ENCODE data around the gene COQ2. TPM values are rescaled to one million over a fixed set of nuclear protein-coding genes. Genes with fewer than 3 reads are reported as not detected.

COQ2 gene
- polyA plus RNA-seq, 1 of the 3 experiments (the other 2 are of a cell fraction), result 14.8 TPM

GRCh38 chr4:83223781-83224180 lies 60.8 kb downstream of the COQ2 start:
- H3K79me2 ChIP-seq (ENCODE audit: insufficient read depth), result no peaks in the 10 kb centered on the region
- H2AFZ ChIP-seq (ENCODE audit: low read depth), result no peak overlapping the region
- no peaks in the 10 kb centered on the region for H3K27me3 ChIP-seq (ENCODE audit: insufficient read depth)
- TF ChIP-seq TEAD4 (IDR thresholded peaks at IDR 0.05; ENCODE audit: borderline replicate concordance, insufficient read depth) (no peak), NFIC (IDR thresholded peaks at IDR 0.05; ENCODE audit: borderline replicate concordance) (no peak), RCOR1 (IDR thresholded peaks at IDR 0.05; ENCODE audit: low read length) (no peak), EZH2phosphoT487 (IDR thresholded peaks at IDR 0.05; ENCODE audit: borderline replicate concordance, low read depth) (no peak), NRF1 (IDR thresholded peaks at IDR 0.05; ENCODE audit: low read depth, low read length) (no peak), FOSL2 (IDR thresholded peaks at IDR 0.05; ENCODE audit: borderline replicate concordance, low read depth) (no peak), PBX3 (IDR thresholded peaks at IDR 0.05) (no peak), EP300 (IDR thresholded peaks at IDR 0.05; ENCODE audit: borderline replicate concordance in 1 of 2, low read depth in 1 of 2, low read length in 1 of 2) (no peak), USF2 (IDR thresholded peaks at IDR 0.05; ENCODE audit: borderline replicate concordance, low read depth, low read length) (no peak), MAX (IDR thresholded peaks at IDR 0.05; ENCODE audit: low read depth) (no peak), GABPA (IDR thresholded peaks at IDR 0.05; ENCODE audit: low read depth) (no peak), IRF3 (IDR thresholded peaks at IDR 0.05; ENCODE audit: low read depth, low read length) (no peak), POLR2AphosphoS5 (IDR thresholded peaks at IDR 0.05; ENCODE audit: low read depth, low read length) (no peak), RXRA (IDR thresholded peaks at IDR 0.05; ENCODE audit: borderline replicate concordance, low read depth) (no peak), FOXM1 (IDR thresholded peaks at IDR 0.05; ENCODE audit: low read depth) (no peak), MEF2A (IDR thresholded peaks at IDR 0.05; ENCODE audit: borderline replicate concordance, low read depth) (no peak), MXI1 (IDR thresholded peaks at IDR 0.05; ENCODE audit: low read depth, low read length) (no peak)
- ChIA-PET CTCF (interaction anchor here (1.4 kb wide), 1 partner anchor 15 kb away, joined by 3 read pairs; no protein-coding TSS in a partner anchor), POLR2A (no interaction called here)
- 88% methylated on average over 3 of the region's 3 CpGs for WGBS (ENCODE audit: low lambda C conversion rate)
- H3K9me2 ChIP-seq, result no peaks in the 10 kb centered on the region
- no peak overlapping the region for H3K9ac ChIP-seq
- no peaks in the 10 kb centered on the region for H3F3A ChIP-seq (replicated peaks; ENCODE audit: insufficient read depth)
- H3K4me1 ChIP-seq (ENCODE audit: control insufficient read depth in 1 of 2, insufficient read depth in 2 of 2, low read depth in 1 of 2, low read length in 1 of 2), result peaks cover 0 to 5% of the 10 kb centered on the region in 2 experiments; a peak in 1 of 4 replicates
- H3K27ac ChIP-seq (ENCODE audit: low read depth in 2 of 2, low read length in 1 of 2), result no peak overlapping the region
- H3K9me3 ChIP-seq, result no peaks in the 10 kb centered on the region
- H3K4me2 ChIP-seq, result no peak overlapping the region
- no peaks in the 10 kb centered on the region for H4K20me1 ChIP-seq (ENCODE audit: insufficient read depth)
- no peak for DNase-seq
- H3K36me3 ChIP-seq (replicated peaks in 1 of 2; ENCODE audit: control insufficient read depth in 1 of 2, insufficient read depth in 2 of 2, low read length in 1 of 2), result no peaks in the 10 kb centered on the region
- no peak overlapping the region for H3K4me3 ChIP-seq (ENCODE audit: low read depth in 2 of 2, low read length in 1 of 2)

Data from SK-N-SH (cell line).